GM12874 (cell line): ENCODE data around the gene FASN.

Experiments used
- CTCF ChIP-seq: IDR thresholded peaks from 2 replicates; pipeline ENCODE4 v1.5.1; 2011; ENCODE audit warnings: low read depth, mild to moderate bottlenecking, control low read depth, low read length, moderate library complexity; ENCODE audit not compliant: insufficient read depth

FASN gene

GRCh38 chr17:82029391-82029790 lies 68.6 kb downstream of the FASN start:
- no peak for TF ChIP-seq CTCF

GRCh38 chr17:82028966-82029365 lies 69.1 kb downstream of the FASN start:
- no peak for TF ChIP-seq CTCF
